Stimulated activated CD4-positive, alpha-beta T cell treated with anti-CD3 and anti-CD28 coated beads, Interleukin-4, amount 100 ng/mL, for 1 hour (primary cell): Measurements from ENCODE around the gene ALKAL2.

ENCODE experiments used
- DNase-seq: peaks from one replicate; pipeline ENCODE4 v3.0.0-alpha.2; 2020

ALKAL2 gene

GRCh38 chr2:269356-270030 is 18.4 kb downstream of the ALKAL2 start:
- no peak for DNase-seq

GRCh38 chr2:268323-268722 is 19.6 kb downstream of the ALKAL2 start:
- no peak for DNase-seq

- DNase-seq, result peak; percentile 96
Measured at GRCh38 chr2:264493-265468, 23.1 kb downstream of the ALKAL2 start, which contains the start of gene ACP1. ACP1 (plus strand) TSS chr2:264947; CDS start chr2:264965, 18 bp downstream.

GRCh38 chr2:263774-264492 is 24.0 kb downstream of the ALKAL2 start, which contains the start of gene SH3YL1:
SH3YL1 (minus strand) TSS chr2:264032; CDS start chr2:263984, 48 bp downstream.
- peak; percentile 53 for DNase-seq

- DNase-seq, result no peak
Measured at GRCh38 chr2:263022-263738, 24.7 kb downstream of the ALKAL2 start.

GRCh38 chr2:262117-262516 is 25.8 kb downstream of the ALKAL2 start:
- no peak for DNase-seq

- DNase-seq, result no peak
Measured at GRCh38 chr2:260507-261161, 27.3 kb downstream of the ALKAL2 start.

GRCh38 chr2:259789-260331 is 28.0 kb downstream of the ALKAL2 start:
- no peak for DNase-seq

- DNase-seq, result no peak
Measured at GRCh38 chr2:258933-259332, 29.0 kb downstream of the ALKAL2 start.

GRCh38 chr2:257842-258241 is 30.0 kb downstream of the ALKAL2 start:
- no peak for DNase-seq

- no peak for DNase-seq
Measured at GRCh38 chr2:257429-257828, 30.5 kb downstream of the ALKAL2 start.

- no peak for DNase-seq
Measured at GRCh38 chr2:256094-256493, 31.8 kb downstream of the ALKAL2 start.

- no peak for DNase-seq
Measured at GRCh38 chr2:255195-255594, 32.7 kb downstream of the ALKAL2 start.

GRCh38 chr2:254241-254640 is 33.6 kb downstream of the ALKAL2 start:
- DNase-seq, result no peak

GRCh38 chr2:253202-253638 is 34.7 kb downstream of the ALKAL2 start:
- DNase-seq, result no peak

- DNase-seq, result no peak
Measured at GRCh38 chr2:252001-252602, 35.8 kb downstream of the ALKAL2 start.

GRCh38 chr2:249538-250042 is 38.3 kb downstream of the ALKAL2 start:
- DNase-seq, result no peak

- DNase-seq, result no peak
Measured at GRCh38 chr2:248724-249123, 39.2 kb downstream of the ALKAL2 start.

- no peak for DNase-seq
Measured at GRCh38 chr2:246489-247144, 41.3 kb downstream of the ALKAL2 start.

GRCh38 chr2:244547-244946 is 43.3 kb downstream of the ALKAL2 start:
- no peak for DNase-seq
